HCT116 (cell line): ENCODE data around the gene SCRN2. TPM values are rescaled to one million over a fixed set of nuclear protein-coding genes. Genes with fewer than 3 reads are reported as not detected.
A peak's percentile ranks its signal among the peaks of the same experiment; 100 is the strongest.

Experiments
- ATAC-seq: fragments of 200-7000 bp; cut with Tn5 transposase; 2 replicates; pipeline ENCODE4 v1.9.1; 2020; ENCODE audit warnings: mild to moderate bottlenecking, moderate library complexity
- Bru-seq: library from RNA; stranded (reverse); fragments of 400-500 nt; gene quantifications from one replicate; lab custom pipeline; 2021; lab: Mats Ljungman, UMichigan
- BruChase-seq, 2 experiments: library from RNA; stranded (reverse); fragments of 400-500 nt; gene quantifications; one replicate each; lab custom pipeline; 2021; lab: Mats Ljungman, UMichigan
- BruUV-seq: library from RNA; stranded (reverse); fragments of 400-500 nt; replicated peaks from 2 replicates; lab custom pipeline; 2021; lab: Mats Ljungman, UMichigan
- CTCF ChIA-PET: fragments of 300-600 bp; sonication (Branson Sonifier 250); formaldehyde crosslinking; loops from one replicate; lab custom pipeline; 2021; ENCODE audit warnings: antibody characterized with exemption; lab: Charles Lee
- POLR2A ChIA-PET: fragments of 300-600, 350-600 bp; sonication (Branson Sonifier 250); formaldehyde crosslinking; loops from one replicate; lab custom pipeline; 2021; ENCODE audit warnings: antibody characterized with exemption; lab: Charles Lee
- RAD21 ChIA-PET, 2 experiments: fragments of 300-600 bp; sonication (Branson Sonifier 250); formaldehyde crosslinking; loops; one replicate each; lab custom pipeline; 2023; ENCODE audit warnings: low total read pairs in 2 of 2; ENCODE audit not compliant: uncharacterized antibody in 2 of 2, unreplicated experiment in 2 of 2, low non-redundant PET in 1 of 2; lab: Charles Lee
- DNase-seq: peaks from one replicate; pipeline ENCODE4 v3.0.0-alpha.2; 2010; ENCODE audit warnings: low read depth, low spot score
- H2AFZ ChIP-seq: fragments of 200-600 bp; shearing (Covaris generic), sonication (generic); 2 replicates; pipeline ENCODE4 v1.6.1; 2017; ENCODE audit warnings: low read depth, mixed run types, mixed read lengths, antibody characterized with exemption, low read length; ENCODE audit not compliant: poor library complexity, severe bottlenecking
- H3K27ac ChIP-seq: 2 replicates; pipeline ENCODE4 v1.5.1; 2012; ENCODE audit warnings: low read depth, low read length
- H3K27me3 ChIP-seq: fragments of 200-600 bp; sonication (generic); 2 replicates; pipeline ENCODE4 v1.6.1; 2016; ENCODE audit warnings: mixed run types, low read length, mixed read lengths; ENCODE audit not compliant: insufficient read depth
- H3K36me3 ChIP-seq, 2 experiments: fragments of 200-500 bp in 1 of 2; fragments of 200-600 bp in 1 of 2; sonication (Bioruptor generic) in 1 of 2; sonication (generic) in 1 of 2; 2 replicates each; pipeline versions ENCODE4 v1.5.1 to v1.6.1; 2014 to 2016; ENCODE audit warnings: low read length in 2 of 2, inconsistent platforms in 1 of 2, mixed read lengths in 1 of 2, mixed run types in 1 of 2; ENCODE audit not compliant: insufficient read depth in 2 of 2, control insufficient read depth in 1 of 2
- H3K4me1 ChIP-seq, 2 experiments: fragments of 200-600 bp in 1 of 2; sonication (generic) in 1 of 2; 2 replicates each; pipeline versions ENCODE4 v1.5.1 to v1.6.1; 2012 to 2017; ENCODE audit warnings: low read length in 2 of 2, inconsistent platforms in 1 of 2, mild to moderate bottlenecking in 1 of 2, mixed read lengths in 1 of 2, mixed run types in 1 of 2, moderate library complexity in 1 of 2; ENCODE audit not compliant: insufficient read depth in 2 of 2, control insufficient read depth in 1 of 2
- H3K4me2 ChIP-seq: fragments of 200-600 bp; sonication (generic); 2 replicates; pipeline ENCODE4 v1.6.1; 2017; ENCODE audit warnings: mixed run types, low read length, mixed read lengths
- H3K4me3 ChIP-seq, 2 experiments: fragments of 200-600 bp in 1 of 2; sonication (generic) in 1 of 2; replicated peaks in 1 of 2; 2 replicates each; pipeline ENCODE4 v1.5.1; 2011 to 2016; ENCODE audit warnings: low read length in 2 of 2, control low read depth in 1 of 2, low read depth in 1 of 2, mild to moderate bottlenecking in 1 of 2, mixed read lengths in 1 of 2, mixed run types in 1 of 2
- H3K79me2 ChIP-seq: fragments of 200-600 bp; sonication (generic); 2 replicates; pipeline ENCODE4 v1.6.1; 2017; ENCODE audit warnings: mild to moderate bottlenecking, mixed run types, low read length, moderate library complexity, mixed read lengths; ENCODE audit not compliant: insufficient read depth
- H3K9ac ChIP-seq: fragments of 200-600 bp; sonication (generic); 2 replicates; pipeline ENCODE4 v1.6.1; 2016; ENCODE audit warnings: low read length, mixed read lengths
- H3K9me2 ChIP-seq: fragments of 200-600 bp; sonication (generic), shearing (Covaris generic); 2 replicates; pipeline ENCODE4 v1.6.1; 2017; ENCODE audit warnings: mixed run types, mild to moderate bottlenecking, moderate library complexity; ENCODE audit not compliant: insufficient read depth
- H3K9me3 ChIP-seq, 2 experiments: fragments of 200-500 bp in 1 of 2; fragments of 200-600 bp in 1 of 2; sonication (Bioruptor generic) in 1 of 2; sonication (generic) in 1 of 2; 2 replicates each; pipeline ENCODE4 v1.6.1; 2014 to 2017; ENCODE audit warnings: low read length in 2 of 2, mixed read lengths in 2 of 2, inconsistent platforms in 1 of 2, low read depth in 1 of 2, mild to moderate bottlenecking in 1 of 2, mixed run types in 1 of 2, moderate library complexity in 1 of 2; ENCODE audit not compliant: control insufficient read depth in 1 of 2, insufficient read depth in 1 of 2
- H4K20me1 ChIP-seq: fragments of 200-600 bp; sonication (generic), shearing (Covaris generic); 2 replicates; pipeline ENCODE4 v1.6.1; 2017; ENCODE audit warnings: mixed run types, mild to moderate bottlenecking, moderate library complexity; ENCODE audit not compliant: insufficient read depth
- CEBPB ChIP-seq: IDR thresholded peaks from 2 replicates; pipeline ENCODE4 v1.6.1; 2012; ENCODE audit warnings: low read depth
- ELF1 ChIP-seq: IDR thresholded peaks from 2 replicates; pipeline ENCODE4 v1.6.1; 2012; ENCODE audit warnings: low read depth, borderline replicate concordance
- EZH2 ChIP-seq: fragments of 200-600 bp; sonication (generic); IDR thresholded peaks from 2 replicates; pipeline ENCODE4 v1.6.1; 2017; ENCODE audit warnings: antibody characterized with exemption, mixed run types
- EZH2phosphoT487 ChIP-seq: fragments of 200-600 bp; IDR thresholded peaks from 2 replicates; pipeline ENCODE4 v1.6.1; 2018; ENCODE audit warnings: antibody characterized with exemption, borderline replicate concordance
- FOSL1 ChIP-seq: IDR thresholded peaks from 2 replicates; pipeline ENCODE4 v1.6.1; 2012; ENCODE audit warnings: low read depth
- JUND ChIP-seq: IDR thresholded peaks from 2 replicates; pipeline ENCODE4 v1.6.1; 2012
- MAX ChIP-seq: IDR thresholded peaks from 2 replicates; pipeline ENCODE4 v1.6.1; 2012
- POLR2A ChIP-seq: IDR thresholded peaks from 2 replicates; pipeline ENCODE4 v1.7.0; 2011; ENCODE audit warnings: borderline replicate concordance; ENCODE audit not compliant: insufficient read depth, insufficient read length; ENCODE audit errors: extremely low read depth
- POLR2AphosphoS5 ChIP-seq: IDR thresholded peaks from 2 replicates; pipeline ENCODE4 v1.6.1; 2011; ENCODE audit warnings: mild to moderate bottlenecking, low read depth, low read length, moderate library complexity
- RAD21 ChIP-seq: IDR thresholded peaks from 2 replicates; pipeline ENCODE4 v1.6.1; 2012; ENCODE audit warnings: low read depth, mild to moderate bottlenecking
- SP1 ChIP-seq: IDR thresholded peaks from 2 replicates; pipeline ENCODE4 v1.6.1; 2012; ENCODE audit warnings: low read depth
- SRF ChIP-seq: IDR thresholded peaks from 2 replicates; pipeline ENCODE4 v1.6.1; 2012; ENCODE audit warnings: low read depth
- TCF7L2 ChIP-seq: IDR thresholded peaks from 2 replicates; pipeline ENCODE4 v1.7.0; 2011; ENCODE audit warnings: borderline replicate concordance, inconsistent platforms; ENCODE audit not compliant: insufficient read depth, insufficient read length; ENCODE audit errors: extremely low read depth
- ZFX ChIP-seq: fragments of 450-650 bp; IDR thresholded peaks from 2 replicates; pipeline ENCODE4 v1.6.1; 2017
- intact Hi-C: fragments of 100-400 bp; cut with micrococcal nuclease; formaldehyde crosslinking; loops from 2 replicates; pipeline ENCODE4 v1.10.0; 2022
- long read RNA-seq: library from polyadenylated mRNA; unstranded; transcript quantifications from one replicate; pipeline ENCODE4 v2.0.0, GENCODE V29; 2021; ENCODE audit not compliant: unreplicated experiment
- polyA plus RNA-seq: library from polyadenylated mRNA; unstranded; fragments of >200 nt; gene quantifications from 2 replicates; pipeline ENCODE4 v1.2.1, GENCODE V29; 2012; ENCODE audit warnings: missing spikeins
- total RNA-seq: library from RNA; stranded (reverse); gene quantifications from one replicate; pipeline ENCODE4 v1.2.1, GENCODE V29; 2021; ENCODE audit not compliant: unreplicated experiment
- TF ChIP-seq, protein P1 (sequence below), 3 experiments: fragments of 200-600 bp in 1 of 3; sonication (generic) in 1 of 3; IDR thresholded peaks in 2 of 3; conservative IDR thresholded peaks in 1 of 3; 2 replicates each; pipeline ENCODE4 v1.5.1; 2012 to 2017; ENCODE audit warnings: low read depth in 2 of 3, low read length in 2 of 3, antibody characterized with exemption in 1 of 3, borderline replicate concordance in 1 of 3, control low read depth in 1 of 3, mild to moderate bottlenecking in 1 of 3, mixed read lengths in 1 of 3, mixed run types in 1 of 3, moderate library complexity in 1 of 3; ENCODE audit not compliant: insufficient read depth in 1 of 3
- TF ChIP-seq, protein P2 (sequence below): IDR thresholded peaks from 2 replicates; pipeline ENCODE4 v1.6.1; 2012
- TF ChIP-seq, protein P3 (sequence below): IDR thresholded peaks from 2 replicates; pipeline ENCODE4 v1.6.1; 2012; ENCODE audit warnings: low read depth

Gene SCRN2
- total RNA-seq (53.2 TPM), Bru-seq, nascent RNA (percentile 74 among the genes with signal in this experiment), BruChase-seq, experiment 1, labeled RNA remaining after a 6-hour chase (percentile 76 among the genes with signal in this experiment), BruChase-seq, experiment 2, labeled RNA remaining after a 2-hour chase (percentile 79 among the genes with signal in this experiment)
- polyA plus RNA-seq: 55.9 and 58.2 TPM in 2 replicates
- long read RNA-seq, transcript SCRN2-201 (8 exons, 1,548 nt): major isoform, 53 of 107 reads
- long read RNA-seq, transcript SCRN2-202 (7 exons, 1,779 nt): minor isoform, 10 of 107 reads
- long read RNA-seq, transcript SCRN2-212 (7 exons, 1,745 nt): minor isoform, 6 of 107 reads
- long read RNA-seq, partial matches to known transcripts: 20 of 107 reads
- long read RNA-seq, other reads (novel, unspliced or antisense): 17 of 107 reads

GRCh38 chr17:47840742-47841487 lies at the start of gene SCRN2:
SCRN2 (minus strand) TSS chr17:47841273; CDS start chr17:47840843, 430 bp downstream.
- peak within 1 kb of the TSS; percentile 97 for H3K4me2 ChIP-seq
- H3K4me3 ChIP-seq: peak within 1 kb of the TSS; percentile 94 to 98
- RAD21 ChIA-PET: interaction anchor here (0.6 to 4.5 kb wide), 12 partner anchors 9 to 178 kb away, joined by 3 to 43 read pairs (median 4); partner anchors contain the start of genes LRRC46 (in 1 of the 2), MRPL10 (in 1 of the 2), SP2 (in 1 of the 2) and SP6 (in 1 of the 2)
- intact Hi-C loops: loop anchor here (1.0 to 5.0 kb wide), 4 partner anchors 49 to 291 kb away; no protein-coding TSS in a partner anchor
- POLR2A ChIA-PET: interaction anchor here (1.1 to 3.5 kb wide), 8 partner anchors 10 to 130 kb away, joined by 3 to 24 read pairs (median 8); partner anchors contain the start of genes CDK5RAP3, LRRC46, MRPL10 and SP2
- peaks cover 6% of the 10 kb centered on the region; the same call in 1 of the 2 replicates for H3K79me2 ChIP-seq
- no peaks in the 10 kb centered on the region for H3K27me3 ChIP-seq
- H3K27ac ChIP-seq: peak within 1 kb of the TSS; percentile 69
- DNase-seq (peak; percentile 81), ATAC-seq (peak; percentile 88)
- CTCF ChIA-PET: interaction anchor here (0.7 to 12.6 kb wide), 18 partner anchors 10 to 186 kb away, joined by 3 to 393 read pairs (median 6); partner anchors contain the start of genes CDK5RAP3, LRRC46, MRPL10 and OSBPL7
- H4K20me1 ChIP-seq: no peaks in the 10 kb centered on the region
- H3K9ac ChIP-seq: peak within 1 kb of the TSS; percentile 82
- TSS peak; percentile 83 for BruUV-seq
- peaks cover 0 to 12% of the 10 kb centered on the region in 2 experiments; a peak in 1 of 4 replicates for H3K36me3 ChIP-seq
- H2AFZ ChIP-seq: peak within 1 kb of the TSS; percentile 92
- no peaks in the 10 kb centered on the region for H3K9me2 ChIP-seq
- no peaks in the 10 kb centered on the region for H3K9me3 ChIP-seq
- peaks cover 25 to 46% of the 10 kb centered on the region in 2 experiments for H3K4me1 ChIP-seq
- TF ChIP-seq, protein P1, sequence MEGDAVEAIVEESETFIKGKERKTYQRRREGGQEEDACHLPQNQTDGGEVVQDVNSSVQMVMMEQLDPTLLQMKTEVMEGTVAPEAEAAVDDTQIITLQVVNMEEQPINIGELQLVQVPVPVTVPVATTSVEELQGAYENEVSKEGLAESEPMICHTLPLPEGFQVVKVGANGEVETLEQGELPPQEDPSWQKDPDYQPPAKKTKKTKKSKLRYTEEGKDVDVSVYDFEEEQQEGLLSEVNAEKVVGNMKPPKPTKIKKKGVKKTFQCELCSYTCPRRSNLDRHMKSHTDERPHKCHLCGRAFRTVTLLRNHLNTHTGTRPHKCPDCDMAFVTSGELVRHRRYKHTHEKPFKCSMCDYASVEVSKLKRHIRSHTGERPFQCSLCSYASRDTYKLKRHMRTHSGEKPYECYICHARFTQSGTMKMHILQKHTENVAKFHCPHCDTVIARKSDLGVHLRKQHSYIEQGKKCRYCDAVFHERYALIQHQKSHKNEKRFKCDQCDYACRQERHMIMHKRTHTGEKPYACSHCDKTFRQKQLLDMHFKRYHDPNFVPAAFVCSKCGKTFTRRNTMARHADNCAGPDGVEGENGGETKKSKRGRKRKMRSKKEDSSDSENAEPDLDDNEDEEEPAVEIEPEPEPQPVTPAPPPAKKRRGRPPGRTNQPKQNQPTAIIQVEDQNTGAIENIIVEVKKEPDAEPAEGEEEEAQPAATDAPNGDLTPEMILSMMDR (IDR thresholded peaks at IDR 0.05 in 2 of 3, conservative IDR thresholded peaks at IDR 0.05 in 1 of 3; ENCODE audit: borderline replicate concordance in 1 of 3, insufficient read depth in 1 of 3, low read depth in 2 of 3, low read length in 2 of 3): peak; percentile 98 to 100 (median 99)
- TF ChIP-seq, protein P2, sequence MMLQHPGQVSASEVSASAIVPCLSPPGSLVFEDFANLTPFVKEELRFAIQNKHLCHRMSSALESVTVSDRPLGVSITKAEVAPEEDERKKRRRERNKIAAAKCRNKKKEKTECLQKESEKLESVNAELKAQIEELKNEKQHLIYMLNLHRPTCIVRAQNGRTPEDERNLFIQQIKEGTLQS: no peak
- TF ChIP-seq FOSL1 (no peak), MAX (0 out of 2 replicates have a peak, but pooled peaks have one; percentile 69), TCF7L2 (no peak), CEBPB (no peak), EZH2phosphoT487 (no peak), ELF1 (no peak), POLR2AphosphoS5 (peak; percentile 86), JUND (no peak), SRF (no peak), EZH2 (no peak), ZFX (peak; percentile 85; the same call in 1 of the 2 replicates), POLR2A (no peak), RAD21 (peak; percentile 100), SP1 (no peak)
- TF ChIP-seq, protein P3, sequence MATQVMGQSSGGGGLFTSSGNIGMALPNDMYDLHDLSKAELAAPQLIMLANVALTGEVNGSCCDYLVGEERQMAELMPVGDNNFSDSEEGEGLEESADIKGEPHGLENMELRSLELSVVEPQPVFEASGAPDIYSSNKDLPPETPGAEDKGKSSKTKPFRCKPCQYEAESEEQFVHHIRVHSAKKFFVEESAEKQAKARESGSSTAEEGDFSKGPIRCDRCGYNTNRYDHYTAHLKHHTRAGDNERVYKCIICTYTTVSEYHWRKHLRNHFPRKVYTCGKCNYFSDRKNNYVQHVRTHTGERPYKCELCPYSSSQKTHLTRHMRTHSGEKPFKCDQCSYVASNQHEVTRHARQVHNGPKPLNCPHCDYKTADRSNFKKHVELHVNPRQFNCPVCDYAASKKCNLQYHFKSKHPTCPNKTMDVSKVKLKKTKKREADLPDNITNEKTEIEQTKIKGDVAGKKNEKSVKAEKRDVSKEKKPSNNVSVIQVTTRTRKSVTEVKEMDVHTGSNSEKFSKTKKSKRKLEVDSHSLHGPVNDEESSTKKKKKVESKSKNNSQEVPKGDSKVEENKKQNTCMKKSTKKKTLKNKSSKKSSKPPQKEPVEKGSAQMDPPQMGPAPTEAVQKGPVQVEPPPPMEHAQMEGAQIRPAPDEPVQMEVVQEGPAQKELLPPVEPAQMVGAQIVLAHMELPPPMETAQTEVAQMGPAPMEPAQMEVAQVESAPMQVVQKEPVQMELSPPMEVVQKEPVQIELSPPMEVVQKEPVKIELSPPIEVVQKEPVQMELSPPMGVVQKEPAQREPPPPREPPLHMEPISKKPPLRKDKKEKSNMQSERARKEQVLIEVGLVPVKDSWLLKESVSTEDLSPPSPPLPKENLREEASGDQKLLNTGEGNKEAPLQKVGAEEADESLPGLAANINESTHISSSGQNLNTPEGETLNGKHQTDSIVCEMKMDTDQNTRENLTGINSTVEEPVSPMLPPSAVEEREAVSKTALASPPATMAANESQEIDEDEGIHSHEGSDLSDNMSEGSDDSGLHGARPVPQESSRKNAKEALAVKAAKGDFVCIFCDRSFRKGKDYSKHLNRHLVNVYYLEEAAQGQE: no peak
